Vagina (tissue), 2 donors: Measurements from ENCODE around the gene NTF3. TPM values are rescaled to one million over a fixed set of nuclear protein-coding genes. Genes with fewer than 3 reads are reported as not detected.
A peak's percentile ranks its signal among the peaks of the same experiment; 100 is the strongest.

Experiments used
- DNase-seq, 2 donors: peaks; one replicate each; pipeline ENCODE4 v3.0.0-alpha.2; 2017; ENCODE audit errors: extremely low spot score in 2 of 2
- H3K27ac ChIP-seq: fragments of 200-600 bp; sonication (generic); one replicate; pipeline ENCODE4 v1.5.1; 2019
- H3K27me3 ChIP-seq: fragments of 200-600 bp; sonication (generic); one replicate; pipeline ENCODE4 v1.5.1; 2019
- H3K36me3 ChIP-seq, 2 donors: fragments of 200-600 bp; sonication (generic); one replicate each; pipeline ENCODE4 v1.5.1; 2017 to 2019
- H3K4me1 ChIP-seq: fragments of 200-600 bp; sonication (generic); one replicate; pipeline ENCODE4 v1.5.1; 2019
- H3K4me3 ChIP-seq, 2 donors: fragments of 200-600 bp; sonication (generic); 1 replicate in 1 of 2; 2 replicates in 1 of 2; pipeline ENCODE4 v1.5.1; 2016 to 2019
- H3K9me3 ChIP-seq: fragments of 200-600 bp; sonication (generic); one replicate; pipeline ENCODE4 v1.5.1; 2019
- POLR2A ChIP-seq, 2 donors: fragments of 450-650 bp; IDR thresholded peaks; one replicate each; pipeline ENCODE4 v1.6.1; 2017; ENCODE audit warnings: antibody characterized with exemption in 2 of 2, mild to moderate bottlenecking in 2 of 2, moderate library complexity in 2 of 2
- POLR2AphosphoS5 ChIP-seq, 2 donors: sonication (generic); formaldehyde crosslinking; IDR thresholded peaks; one replicate each; pipeline ENCODE4 v1.9.0; 2017; ENCODE audit warnings: antibody characterized with exemption in 2 of 2, mild to moderate bottlenecking in 2 of 2, low read depth in 1 of 2; ENCODE audit not compliant: insufficient read depth in 1 of 2
- intact Hi-C: fragments of 100-400 bp; cut with DNase I; formaldehyde crosslinking; loops from one replicate; pipeline ENCODE4 v1.15.1; 2023
- total RNA-seq: library from RNA; depleted of rRNA; stranded (reverse); fragments of >200 nt; gene quantifications from one replicate; pipeline ENCODE4 v1.2.3, GENCODE V29; 2016
- TF ChIP-seq, protein P1 (sequence below), 3 experiments: fragments of 450-650 bp in 2 of 3; fragments of 200-600 bp in 1 of 3; sonication (generic) in 1 of 3; IDR thresholded peaks; one replicate each; pipeline ENCODE4 v1.5.1; 2017 to 2019; ENCODE audit warnings: antibody characterized with exemption in 3 of 3, mild to moderate bottlenecking in 2 of 3, moderate library complexity in 2 of 3

NTF3 gene
- total RNA-seq, 1 donor from 2014 or later, result 1.7 TPM

DNA sequence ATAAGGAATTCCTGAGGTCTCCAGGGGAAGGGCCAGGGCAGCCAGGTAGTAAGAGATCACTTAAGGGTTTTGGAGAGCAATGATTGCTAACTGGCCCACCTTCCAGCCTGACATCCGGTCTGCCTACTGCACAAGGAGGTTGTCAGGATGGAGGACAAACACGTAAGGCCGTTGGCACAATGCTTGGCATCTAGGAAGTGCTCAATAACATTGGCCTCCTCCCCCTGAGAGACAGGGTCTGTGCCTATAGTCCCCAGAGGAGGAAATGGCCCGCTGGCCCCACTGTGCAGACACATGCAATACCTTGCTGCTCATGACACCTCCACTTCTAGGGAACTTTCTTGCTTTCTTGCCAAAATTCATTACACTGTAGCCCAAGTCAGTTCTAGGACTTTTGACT lies 73.2 kb downstream of the NTF3 start:
- no peaks in the 10 kb centered on the region for H3K4me1 ChIP-seq
- H3K9me3 ChIP-seq, result no peaks in the 10 kb centered on the region
- H3K27me3 ChIP-seq, result no peaks in the 10 kb centered on the region
- H3K27ac ChIP-seq, result no peak overlapping the region
- H3K4me3 ChIP-seq, result no peak overlapping the region
- DNase-seq, result peak in 1 of 2 donors; percentile 87
- intact Hi-C loops, result no loop called here
- TF ChIP-seq, protein P1, sequence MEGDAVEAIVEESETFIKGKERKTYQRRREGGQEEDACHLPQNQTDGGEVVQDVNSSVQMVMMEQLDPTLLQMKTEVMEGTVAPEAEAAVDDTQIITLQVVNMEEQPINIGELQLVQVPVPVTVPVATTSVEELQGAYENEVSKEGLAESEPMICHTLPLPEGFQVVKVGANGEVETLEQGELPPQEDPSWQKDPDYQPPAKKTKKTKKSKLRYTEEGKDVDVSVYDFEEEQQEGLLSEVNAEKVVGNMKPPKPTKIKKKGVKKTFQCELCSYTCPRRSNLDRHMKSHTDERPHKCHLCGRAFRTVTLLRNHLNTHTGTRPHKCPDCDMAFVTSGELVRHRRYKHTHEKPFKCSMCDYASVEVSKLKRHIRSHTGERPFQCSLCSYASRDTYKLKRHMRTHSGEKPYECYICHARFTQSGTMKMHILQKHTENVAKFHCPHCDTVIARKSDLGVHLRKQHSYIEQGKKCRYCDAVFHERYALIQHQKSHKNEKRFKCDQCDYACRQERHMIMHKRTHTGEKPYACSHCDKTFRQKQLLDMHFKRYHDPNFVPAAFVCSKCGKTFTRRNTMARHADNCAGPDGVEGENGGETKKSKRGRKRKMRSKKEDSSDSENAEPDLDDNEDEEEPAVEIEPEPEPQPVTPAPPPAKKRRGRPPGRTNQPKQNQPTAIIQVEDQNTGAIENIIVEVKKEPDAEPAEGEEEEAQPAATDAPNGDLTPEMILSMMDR (IDR thresholded peaks at IDR 0.05), result no peak
- TF ChIP-seq POLR2A (IDR thresholded peaks at IDR 0.05) (no peak), POLR2AphosphoS5 (IDR thresholded peaks at IDR 0.05; ENCODE audit: insufficient read depth in 1 of 2, low read depth in 1 of 2) (no peak)
- no peaks in the 10 kb centered on the region for H3K36me3 ChIP-seq

DNA sequence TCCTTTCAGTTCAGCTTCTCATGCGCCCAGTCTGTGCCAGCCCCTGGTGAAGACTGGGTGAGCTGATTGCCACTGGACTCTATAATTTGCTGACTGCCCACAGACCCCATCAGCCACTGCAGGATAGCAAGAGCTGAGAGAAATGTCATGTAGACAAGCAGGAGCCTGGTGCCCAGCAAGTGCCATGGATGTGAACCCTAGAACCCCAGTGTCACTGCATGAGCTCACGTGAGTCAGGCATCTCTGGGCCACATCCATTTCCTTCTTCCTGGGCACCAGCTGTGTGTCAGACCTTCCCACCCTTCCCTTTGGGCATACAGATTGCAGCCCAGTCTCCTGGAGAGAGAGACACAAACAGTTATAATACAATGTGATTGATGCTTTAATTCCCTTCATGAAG lies 73.8 kb downstream of the NTF3 start:
- H3K36me3 ChIP-seq, result no peaks in the 10 kb centered on the region
- intact Hi-C loops, result no loop called here
- H3K4me1 ChIP-seq, result no peaks in the 10 kb centered on the region
- H3K27me3 ChIP-seq, result no peaks in the 10 kb centered on the region
- no peak overlapping the region for H3K27ac ChIP-seq
- H3K9me3 ChIP-seq, result no peaks in the 10 kb centered on the region
- peak in 1 of 2 donors; percentile 81 for DNase-seq
- TF ChIP-seq, protein P1 (IDR thresholded peaks at IDR 0.05), result no peak
- TF ChIP-seq POLR2AphosphoS5 (IDR thresholded peaks at IDR 0.05; ENCODE audit: insufficient read depth in 1 of 2, low read depth in 1 of 2) (no peak), POLR2A (IDR thresholded peaks at IDR 0.05) (no peak)
- no peak overlapping the region for H3K4me3 ChIP-seq

DNA sequence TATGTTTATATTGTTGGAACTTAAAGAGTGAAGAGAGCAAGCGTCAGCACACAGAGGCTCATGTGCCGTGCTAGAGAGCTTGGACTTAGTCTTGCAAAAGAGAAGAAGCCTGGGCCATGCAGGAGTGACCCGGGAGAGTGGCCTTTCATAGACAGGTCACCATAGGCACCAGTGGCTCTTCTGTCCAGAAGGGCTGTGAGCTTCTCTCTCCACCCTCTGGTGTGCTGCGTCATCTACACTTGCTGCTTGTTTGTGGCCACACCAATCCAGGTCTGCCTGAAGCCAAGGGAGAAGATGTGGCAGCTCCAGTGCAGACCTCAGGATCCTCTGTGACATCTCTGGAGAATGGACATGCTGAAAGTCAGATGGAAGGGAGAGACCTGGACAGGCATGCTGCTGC lies 74.4 kb downstream of the NTF3 start:
- TF ChIP-seq POLR2AphosphoS5 (IDR thresholded peaks at IDR 0.05; ENCODE audit: insufficient read depth in 1 of 2, low read depth in 1 of 2), result no peak
- TF ChIP-seq, protein P1 (IDR thresholded peaks at IDR 0.05), result no peak
- TF ChIP-seq POLR2A (IDR thresholded peaks at IDR 0.05), result no peak
- peak in 1 of 2 donors; percentile 55 for DNase-seq
- intact Hi-C loops, result no loop called here

DNA sequence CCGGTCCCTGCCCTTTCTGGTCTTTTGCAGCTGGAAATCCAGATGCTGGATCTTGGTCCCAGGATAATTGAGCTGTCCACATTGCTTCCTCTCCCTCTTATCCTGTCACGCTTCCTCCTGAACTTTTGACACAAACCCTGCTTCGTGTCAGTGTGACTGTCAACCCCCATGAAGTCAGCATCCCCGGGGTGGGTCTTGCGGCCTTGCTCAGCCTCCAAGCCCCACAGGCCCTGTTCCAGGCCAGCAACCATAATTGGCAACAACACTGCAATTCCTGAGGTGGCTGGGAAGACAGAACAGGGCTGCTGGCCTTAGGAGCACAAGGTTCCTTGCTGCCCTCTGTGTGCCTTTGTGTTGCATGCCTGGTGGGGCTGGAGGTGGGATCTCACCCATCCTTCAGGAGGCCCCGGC lies 74.9 kb downstream of the NTF3 start:
- peak in 1 of 2 donors; percentile 94 for DNase-seq
- intact Hi-C loops, result no loop called here
- Histone ChIP-seq H3K4me3 (no peak overlapping the region), H3K9me3 (no peaks in the 10 kb centered on the region), H3K36me3 (no peaks in the 10 kb centered on the region), H3K27me3 (no peaks in the 10 kb centered on the region), H3K4me1 (peaks cover 5% of the 10 kb centered on the region), H3K27ac (no peak overlapping the region)
- TF ChIP-seq, protein P1 (IDR thresholded peaks at IDR 0.05), result no peak
- TF ChIP-seq POLR2A (IDR thresholded peaks at IDR 0.05) (no peak), POLR2AphosphoS5 (IDR thresholded peaks at IDR 0.05; ENCODE audit: insufficient read depth in 1 of 2, low read depth in 1 of 2) (no peak)

More for the DNA sequence above, 74.4 kb downstream of the NTF3 start:
- H3K36me3 ChIP-seq, result no peaks in the 10 kb centered on the region
- H3K27ac ChIP-seq, result no peak overlapping the region
- peaks cover under 1% of the 10 kb centered on the region for H3K4me1 ChIP-seq
- no peak overlapping the region for H3K4me3 ChIP-seq
- no peaks in the 10 kb centered on the region for H3K27me3 ChIP-seq
- H3K9me3 ChIP-seq, result no peaks in the 10 kb centered on the region

DNA sequence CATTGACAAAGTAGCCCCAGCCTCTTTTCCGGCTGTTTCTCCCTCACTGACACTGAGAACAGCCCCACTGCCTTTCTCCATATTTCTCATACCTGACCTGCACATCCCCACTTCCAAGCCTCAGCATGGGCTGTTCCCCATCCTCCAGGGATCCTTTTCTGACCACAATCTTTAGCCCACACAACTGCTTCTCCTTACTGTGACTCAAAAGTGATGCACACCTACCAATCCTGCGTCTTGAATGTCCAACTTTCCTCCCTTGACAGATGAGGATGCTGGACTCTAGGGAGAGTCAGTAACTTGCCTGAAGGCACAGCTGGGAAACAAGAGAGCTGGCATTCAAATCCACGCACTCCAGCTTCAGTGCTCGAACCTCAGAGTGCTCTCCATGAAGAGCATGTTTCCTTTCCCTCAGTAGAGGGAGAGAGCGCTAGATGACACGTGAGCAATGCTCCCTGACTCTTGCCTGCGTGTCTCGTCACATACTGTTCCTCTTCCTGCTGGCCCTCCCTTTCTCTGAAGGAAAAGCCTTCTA lies 75.6 kb downstream of the NTF3 start:
- intact Hi-C loops, result no loop called here
- TF ChIP-seq, protein P1 (IDR thresholded peaks at IDR 0.05), result no peak
- no peak for TF ChIP-seq POLR2AphosphoS5 (IDR thresholded peaks at IDR 0.05; ENCODE audit: insufficient read depth in 1 of 2, low read depth in 1 of 2)
- no peak for TF ChIP-seq POLR2A (IDR thresholded peaks at IDR 0.05)
- peak in 1 of 2 donors; percentile 37 for DNase-seq

More for the DNA sequence above, 75.6 kb downstream of the NTF3 start:
- Histone ChIP-seq H3K36me3 (no peaks in the 10 kb centered on the region), H3K4me1 (peaks cover 11% of the 10 kb centered on the region), H3K4me3 (no peak overlapping the region), H3K9me3 (no peaks in the 10 kb centered on the region), H3K27ac (no peak overlapping the region), H3K27me3 (no peaks in the 10 kb centered on the region)
